NOMO-1 (cell line): ENCODE data around the gene INSIG1.
A peak's percentile ranks its signal among the peaks of the same experiment; 100 is the strongest.

Experiments
- DNase-seq, 2 experiments: peaks; one replicate each; lab custom pipeline; 2025; ENCODE audit not compliant: unreplicated experiment in 2 of 2; lab: John Stamatoyannopoulos, UW

Gene INSIG1

GRCh38 chr7:155265961-155266360 is 31.7 kb upstream of the INSIG1 start:
- no peak for DNase-seq

- DNase-seq, result no peak
These were observed 31.2 kb upstream of the INSIG1 start for GRCh38 chr7:155266440-155266839.

- no peak for DNase-seq
These were observed 30.7 kb upstream of the INSIG1 start for GRCh38 chr7:155267023-155267422.

- DNase-seq, result no peak
These were observed 30.2 kb upstream of the INSIG1 start for GRCh38 chr7:155267436-155267835.

- no peak for DNase-seq
These were observed 29.5 kb upstream of the INSIG1 start for GRCh38 chr7:155268211-155268610.

GRCh38 chr7:155268921-155269650 is 28.6 kb upstream of the INSIG1 start:
- DNase-seq, result no peak

- DNase-seq, result no peak
These were observed 27.7 kb upstream of the INSIG1 start for GRCh38 chr7:155269766-155270585.

GRCh38 chr7:155270861-155271260 is 26.8 kb upstream of the INSIG1 start:
- DNase-seq, result no peak

- no peak for DNase-seq
These were observed 22.9 kb upstream of the INSIG1 start for GRCh38 chr7:155274633-155275355.

- DNase-seq, result no peak
These were observed 21.5 kb upstream of the INSIG1 start for GRCh38 chr7:155276042-155276799.

GRCh38 chr7:155276800-155277375 is 20.8 kb upstream of the INSIG1 start:
- DNase-seq, result no peak

- no peak for DNase-seq
These were observed 20.2 kb upstream of the INSIG1 start for GRCh38 chr7:155277385-155277994.

- DNase-seq, result no peak
These were observed 18.8 kb upstream of the INSIG1 start for GRCh38 chr7:155278921-155279320.

- no peak for DNase-seq
These were observed 17.8 kb upstream of the INSIG1 start for GRCh38 chr7:155279787-155280445.

- peak; percentile 39 to 55 for DNase-seq
These were observed 17.0 kb upstream of the INSIG1 start for GRCh38 chr7:155280446-155281397.

GRCh38 chr7:155281398-155281969 is 16.2 kb upstream of the INSIG1 start:
- DNase-seq, result no peak

GRCh38 chr7:155282671-155283070 is 15.0 kb upstream of the INSIG1 start:
- DNase-seq, result peak; percentile 21 to 56
